NCI-H1694 (cell line): Measurements from ENCODE around the gene CFLAR.

Experiments used
- DNase-seq: peaks from one replicate; lab custom pipeline; 2025; lab: John Stamatoyannopoulos, UW

CFLAR gene

GRCh38 chr2:201219328-201220096, 103.5 kb downstream of the CFLAR start:
- no peak for DNase-seq

GRCh38 chr2:201220102-201220570, 104.2 kb downstream of the CFLAR start:
- DNase-seq: no peak

GRCh38 chr2:201223089-201224073, 107.4 kb downstream of the CFLAR start:
- no peak for DNase-seq
